Measurements from ENCODE around the gene CLEC14A.

CLEC14A gene

GRCh38 chr14:38248321-38249028, 7.4 kb downstream of the CLEC14A start:
- in situ Hi-C loops (cut with HindIII; ENCODE audit: low sequenced_read_pairs), result no loop called here

DNA sequence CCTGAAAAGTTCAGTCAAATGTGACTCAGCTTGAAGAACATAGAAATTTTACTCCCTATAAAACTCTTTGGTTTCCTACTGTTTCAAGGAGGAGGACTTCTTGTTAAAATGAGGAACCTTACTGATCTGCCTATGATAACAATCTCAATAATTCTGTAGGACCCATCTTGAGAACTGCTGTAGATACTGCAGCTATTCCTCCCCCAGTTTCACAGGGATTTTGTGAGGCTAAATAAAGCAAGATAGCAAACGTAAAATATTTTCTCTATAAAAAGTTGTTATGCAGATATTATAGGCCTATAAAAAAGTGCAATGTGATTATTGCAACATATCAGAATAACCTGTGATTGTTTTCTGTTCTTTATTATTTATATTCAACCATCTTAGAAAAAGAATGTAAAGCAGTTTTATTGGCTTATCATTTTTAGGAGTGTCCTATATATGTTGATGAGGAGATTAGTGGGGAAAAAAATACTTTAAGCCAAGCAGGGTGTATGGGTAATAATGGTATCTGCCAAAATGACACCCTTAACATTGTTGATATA, 12.1 kb downstream of the CLEC14A start:
- in situ Hi-C loops (cut with HindIII; ENCODE audit: low sequenced_read_pairs), result no loop called here

DNA sequence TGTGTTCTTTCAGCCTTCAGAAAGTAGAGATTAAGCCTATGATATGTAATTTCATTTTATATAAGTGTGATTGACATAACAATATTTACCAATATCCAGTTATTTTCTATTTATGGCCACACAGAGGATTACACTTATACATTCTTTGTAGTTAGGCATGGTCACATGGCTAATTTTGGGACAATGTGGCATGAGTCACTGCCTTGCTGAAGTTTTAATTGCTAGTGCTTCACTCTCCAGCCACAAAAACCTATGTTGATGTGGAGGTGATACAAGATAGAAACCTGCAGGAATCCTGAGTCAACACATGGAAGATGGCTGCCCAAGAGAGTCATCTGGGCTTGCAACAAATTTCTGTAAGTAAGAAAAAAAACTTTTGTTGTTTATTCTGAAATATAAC, 17.0 kb downstream of the CLEC14A start:
- in situ Hi-C loops (cut with HindIII; ENCODE audit: low sequenced_read_pairs), result no loop called here

- in situ Hi-C loops (cut with HindIII; ENCODE audit: low sequenced_read_pairs), result no loop called here
Measured at GRCh38 chr14:38238332-38238731, 17.6 kb downstream of the CLEC14A start.

- in situ Hi-C loops (cut with HindIII; ENCODE audit: low sequenced_read_pairs), result no loop called here
Measured at GRCh38 chr14:38233218-38233617, 22.7 kb downstream of the CLEC14A start.

DNA sequence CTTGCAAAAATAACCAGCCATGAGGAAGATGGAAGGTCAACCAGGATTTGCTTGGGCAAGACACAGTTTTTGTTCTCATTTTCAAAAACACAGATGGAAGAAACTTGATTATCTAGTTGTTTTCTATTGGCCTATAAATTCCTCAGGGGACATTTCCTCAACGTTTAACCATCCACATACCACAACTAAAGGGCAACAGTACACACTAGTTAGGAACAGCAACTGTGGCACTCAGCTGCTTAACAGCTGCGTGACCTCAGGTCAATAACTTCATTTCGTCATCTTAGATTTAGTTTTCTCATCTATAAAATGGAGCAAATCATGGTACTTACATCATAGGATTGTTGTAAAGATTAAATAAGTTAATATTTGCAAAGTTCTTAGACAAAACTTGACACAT, 29.5 kb downstream of the CLEC14A start:
- in situ Hi-C loops (cut with HindIII; ENCODE audit: low sequenced_read_pairs), result no loop called here

- in situ Hi-C loops (cut with HindIII; ENCODE audit: low sequenced_read_pairs), result no loop called here
Measured at GRCh38 chr14:38225946-38226345, 29.9 kb downstream of the CLEC14A start.

DNA sequence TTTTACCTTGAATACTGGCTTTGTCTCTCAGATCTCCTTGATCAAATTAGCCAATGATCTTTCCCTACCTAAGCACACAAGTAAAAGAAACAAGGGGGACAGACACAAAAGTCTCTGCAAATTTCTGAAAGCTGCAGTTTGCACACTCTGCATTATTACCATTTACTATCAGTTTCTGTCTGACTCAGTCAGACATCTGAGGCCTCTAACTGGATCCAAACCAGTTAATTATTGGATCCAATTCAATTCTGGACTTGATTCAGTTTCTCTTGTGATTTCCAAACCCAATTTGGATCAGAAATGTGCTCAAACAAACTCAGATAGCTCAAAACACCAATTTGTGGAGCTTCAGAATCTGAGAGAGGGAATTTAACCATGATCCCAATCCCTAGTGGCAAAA, 31.6 kb downstream of the CLEC14A start:
- in situ Hi-C loops (cut with HindIII; ENCODE audit: low sequenced_read_pairs), result no loop called here

DNA sequence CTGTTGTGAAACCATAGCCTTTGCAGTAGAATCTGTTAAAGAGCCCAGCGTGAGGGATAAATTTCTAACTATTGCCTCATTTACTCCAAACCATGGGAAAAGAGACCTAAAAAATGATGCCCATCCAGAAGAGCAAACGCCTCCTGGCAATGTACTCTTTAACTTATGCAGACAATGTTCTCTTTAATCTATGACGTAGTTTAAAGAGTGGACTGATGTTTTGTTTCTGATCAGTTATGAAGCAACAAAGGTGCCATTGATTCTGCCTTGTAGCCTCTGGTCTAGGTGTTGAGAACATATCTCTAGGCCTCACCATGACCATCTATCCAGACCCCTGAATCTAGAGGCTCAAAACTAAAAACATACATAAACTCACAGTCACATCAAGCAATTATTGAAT, 34.8 kb downstream of the CLEC14A start:
- in situ Hi-C loops (cut with HindIII; ENCODE audit: low sequenced_read_pairs), result no loop called here

DNA sequence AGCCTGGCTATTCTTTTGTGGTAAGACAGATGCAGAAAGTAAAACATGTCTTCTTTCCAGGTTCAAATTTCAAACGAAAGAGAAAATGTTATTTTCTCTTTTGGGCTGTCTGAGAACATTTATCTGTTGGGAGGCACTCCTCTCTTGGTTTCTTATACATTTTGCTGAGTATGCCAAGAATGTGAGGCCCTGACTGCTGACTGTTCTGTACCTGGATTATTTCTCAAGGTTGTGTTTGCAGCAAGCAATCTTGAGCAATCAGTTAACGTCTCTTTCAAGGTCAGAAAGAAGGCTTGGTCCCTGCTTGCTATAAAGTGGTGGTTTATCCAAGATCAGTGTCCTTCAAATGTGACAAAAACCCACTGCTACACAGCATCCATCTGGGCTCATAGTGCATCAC, 38.3 kb downstream of the CLEC14A start:
- in situ Hi-C loops (cut with HindIII; ENCODE audit: low sequenced_read_pairs), result no loop called here

GRCh38 chr14:38213001-38213400, 42.9 kb downstream of the CLEC14A start:
- in situ Hi-C loops (cut with HindIII; ENCODE audit: low sequenced_read_pairs), result no loop called here

DNA sequence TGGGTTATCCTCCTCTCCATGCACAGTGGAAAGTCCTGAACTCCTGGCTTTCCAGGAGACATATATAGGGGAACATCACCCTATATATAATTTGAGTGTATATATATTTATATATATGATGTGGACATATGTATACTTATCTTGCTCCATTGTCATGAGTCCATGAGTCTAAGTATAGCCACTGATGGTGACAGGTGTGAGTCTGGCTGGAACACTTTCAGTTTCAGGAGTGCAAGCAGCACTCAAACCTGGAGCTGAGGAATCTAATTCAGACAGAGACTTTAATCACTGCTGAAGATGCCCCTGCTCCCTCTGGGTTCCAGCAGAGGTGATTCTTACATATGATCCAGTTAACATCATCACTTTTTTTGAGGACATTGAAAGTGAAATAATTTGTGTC, 43.8 kb downstream of the CLEC14A start:
- in situ Hi-C loops (cut with HindIII; ENCODE audit: low sequenced_read_pairs), result no loop called here

GRCh38 chr14:38211255-38211735, 44.6 kb downstream of the CLEC14A start:
- in situ Hi-C loops (cut with HindIII; ENCODE audit: low sequenced_read_pairs), result no loop called here

GRCh38 chr14:38210587-38211216, 45.2 kb downstream of the CLEC14A start:
- in situ Hi-C loops (cut with HindIII; ENCODE audit: low sequenced_read_pairs), result no loop called here

DNA sequence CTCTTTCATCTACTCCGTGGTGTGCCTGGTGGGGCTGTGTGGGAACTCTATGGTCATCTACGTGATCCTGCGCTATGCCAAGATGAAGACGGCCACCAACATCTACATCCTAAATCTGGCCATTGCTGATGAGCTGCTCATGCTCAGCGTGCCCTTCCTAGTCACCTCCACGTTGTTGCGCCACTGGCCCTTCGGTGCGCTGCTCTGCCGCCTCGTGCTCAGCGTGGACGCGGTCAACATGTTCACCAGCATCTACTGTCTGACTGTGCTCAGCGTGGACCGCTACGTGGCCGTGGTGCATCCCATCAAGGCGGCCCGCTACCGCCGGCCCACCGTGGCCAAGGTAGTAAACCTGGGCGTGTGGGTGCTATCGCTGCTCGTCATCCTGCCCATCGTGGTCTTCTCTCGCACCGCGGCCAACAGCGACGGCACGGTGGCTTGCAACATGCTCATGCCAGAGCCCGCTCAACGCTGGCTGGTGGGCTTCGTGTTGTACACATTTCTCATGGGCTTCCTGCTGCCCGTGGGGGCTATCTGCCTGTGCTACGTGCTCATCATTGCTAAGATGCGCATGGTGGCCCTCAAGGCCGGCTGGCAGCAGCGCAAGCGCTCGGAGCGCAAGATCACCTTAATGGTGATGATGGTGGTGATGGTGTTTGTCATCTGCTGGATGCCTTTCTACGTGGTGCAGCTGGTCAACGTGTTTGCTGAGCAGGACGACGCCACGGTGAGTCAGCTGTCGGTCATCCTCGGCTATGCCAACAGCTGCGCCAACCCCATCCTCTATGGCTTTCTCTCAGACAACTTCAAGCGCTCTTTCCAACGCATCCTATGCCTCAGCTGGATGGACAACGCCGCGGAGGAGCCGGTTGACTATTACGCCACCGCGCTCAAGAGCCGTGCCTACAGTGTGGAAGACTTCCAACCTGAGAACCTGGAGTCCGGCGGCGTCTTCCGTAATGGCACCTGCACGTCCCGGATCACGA, 46.0 kb downstream of the CLEC14A start:
- in situ Hi-C loops (cut with HindIII; ENCODE audit: low sequenced_read_pairs), result no loop called here

DNA sequence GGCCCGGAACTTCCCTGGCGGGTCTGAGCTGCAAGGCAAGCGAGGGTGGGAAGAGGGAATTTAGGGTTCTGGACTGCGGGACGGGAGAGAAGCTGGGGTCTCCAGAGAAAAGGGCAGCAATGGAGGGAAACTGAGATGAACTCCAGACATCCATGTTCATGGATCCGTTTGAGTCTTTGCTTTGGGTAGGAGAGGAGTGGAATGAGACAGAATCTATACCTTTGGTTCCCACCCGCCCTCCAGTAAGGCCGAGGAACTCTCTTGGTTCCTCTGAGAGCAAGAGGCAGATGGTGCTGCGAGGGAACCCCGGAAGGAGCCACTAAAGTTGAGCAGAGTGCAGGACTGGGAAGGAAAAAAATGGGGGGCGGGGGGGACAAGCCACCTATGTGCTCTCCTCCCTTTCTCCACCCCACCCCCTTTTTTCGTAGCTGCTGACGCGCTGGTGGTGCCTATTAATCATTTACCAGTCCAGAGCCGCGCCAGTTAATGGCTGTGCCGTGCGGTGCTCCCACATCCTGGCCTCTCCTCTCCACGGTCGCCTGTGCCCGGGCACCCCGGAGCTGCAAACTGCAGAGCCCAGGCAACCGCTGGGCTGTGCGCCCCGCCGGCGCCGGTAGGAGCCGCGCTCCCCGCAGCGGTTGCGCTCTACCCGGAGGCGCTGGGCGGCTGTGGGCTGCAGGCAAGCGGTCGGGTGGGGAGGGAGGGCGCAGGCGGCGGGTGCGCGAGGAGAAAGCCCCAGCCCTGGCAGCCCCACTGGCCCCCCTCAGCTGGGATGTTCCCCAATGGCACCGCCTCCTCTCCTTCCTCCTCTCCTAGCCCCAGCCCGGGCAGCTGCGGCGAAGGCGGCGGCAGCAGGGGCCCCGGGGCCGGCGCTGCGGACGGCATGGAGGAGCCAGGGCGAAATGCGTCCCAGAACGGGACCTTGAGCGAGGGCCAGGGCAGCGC, 47.0 kb downstream of the CLEC14A start:
- in situ Hi-C loops (cut with HindIII; ENCODE audit: low sequenced_read_pairs), result no loop called here

DNA sequence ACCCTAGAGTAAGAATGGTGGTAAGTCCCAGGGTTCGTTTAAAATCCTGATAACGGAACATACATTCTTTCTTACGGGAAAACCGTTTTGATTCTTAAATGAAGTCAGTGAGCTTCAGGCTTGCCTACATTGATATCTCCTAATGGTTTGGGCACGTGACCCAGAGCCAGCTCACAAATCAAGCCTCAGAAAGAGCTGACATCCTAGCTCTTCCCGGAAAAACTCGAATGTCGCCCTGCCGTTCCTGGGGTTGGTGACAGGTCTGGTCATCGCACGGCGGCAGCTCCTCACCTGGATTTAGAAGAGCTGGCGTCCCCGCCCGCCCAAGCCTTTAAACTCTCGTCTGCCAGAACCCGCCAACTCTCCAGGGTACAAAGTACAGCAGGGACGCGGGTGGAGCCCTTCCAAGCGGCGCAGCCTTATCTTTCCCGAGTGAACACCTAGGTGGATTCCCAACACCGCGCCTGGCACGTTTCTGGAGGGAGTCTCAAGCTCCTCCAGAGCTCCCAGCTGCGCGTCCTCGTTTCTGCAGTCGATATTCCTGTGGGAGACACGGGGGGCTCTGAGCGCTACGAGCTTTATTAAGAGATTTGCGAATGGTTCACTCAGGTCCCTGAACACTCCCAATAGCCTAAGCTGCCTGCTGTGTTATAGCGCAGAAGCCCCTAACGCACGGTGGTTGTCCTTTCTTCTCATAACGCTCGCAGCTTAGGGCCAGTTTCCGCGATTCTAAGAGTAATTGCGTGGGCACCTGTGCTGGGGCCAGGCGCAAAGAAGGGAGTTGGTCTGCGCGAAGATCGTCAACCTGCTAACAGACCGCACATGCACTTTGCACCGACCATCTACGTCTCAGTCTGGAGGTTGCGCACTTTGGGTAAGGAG, 47.9 kb downstream of the CLEC14A start, which contains the start of gene SSTR1:
Gene SSTR1 (plus strand): TSS at position 169 of the 882 bp plus-strand sequence. CDS start 1,486 bp downstream, outside the sequence.
- in situ Hi-C loops (cut with HindIII; ENCODE audit: low sequenced_read_pairs), result no loop called here

GRCh38 chr14:38207377-38207735, 48.5 kb downstream of the CLEC14A start:
- in situ Hi-C loops (cut with HindIII; ENCODE audit: low sequenced_read_pairs), result no loop called here

Measured in DLD1 (cell line).